KOPT-K1 (cell line): ENCODE data around the gene FNDC3B.

Source experiments
- H3K27ac ChIP-seq: fragments of 200-600 bp; sonication (generic); 2 replicates; pipeline ENCODE4 v1.5.1; 2016; ENCODE audit warnings: antibody characterized with exemption, mild to moderate bottlenecking, low read depth, low read length; ENCODE audit not compliant: poor library complexity, severe bottlenecking
- H3K36me3 ChIP-seq: fragments of 200-600 bp; sonication (generic); 2 replicates; pipeline ENCODE4 v1.5.1; 2017; ENCODE audit warnings: antibody characterized with exemption, mild to moderate bottlenecking, low read length, moderate library complexity; ENCODE audit not compliant: insufficient read depth
- H3K9me3 ChIP-seq: fragments of 200-600 bp; sonication (generic); 2 replicates; pipeline ENCODE4 v1.5.1; 2017; ENCODE audit warnings: antibody characterized with exemption, low read length, mild to moderate bottlenecking; ENCODE audit not compliant: insufficient read depth, poor library complexity, severe bottlenecking

Gene FNDC3B

GRCh38 chr3:172057059-172057458 lies 17.7 kb downstream of the FNDC3B start:
- H3K36me3 ChIP-seq = no peaks in the 10 kb centered on the region
- no peak overlapping the region for H3K27ac ChIP-seq

GRCh38 chr3:172057624-172058327 lies 18.4 kb downstream of the FNDC3B start:
- H3K9me3 ChIP-seq = no peaks in the 10 kb centered on the region
- no peak overlapping the region for H3K27ac ChIP-seq
- no peaks in the 10 kb centered on the region for H3K36me3 ChIP-seq

More at GRCh38 chr3:172057059-172057458, 17.7 kb downstream of the FNDC3B start:
- H3K9me3 ChIP-seq = no peaks in the 10 kb centered on the region

GRCh38 chr3:172059532-172059931 lies 20.2 kb downstream of the FNDC3B start:
- Histone ChIP-seq H3K9me3 (no peaks in the 10 kb centered on the region), H3K27ac (no peak overlapping the region), H3K36me3 (no peaks in the 10 kb centered on the region)

- H3K36me3 ChIP-seq = no peaks in the 10 kb centered on the region
- H3K27ac ChIP-seq = no peak overlapping the region
- no peaks in the 10 kb centered on the region for H3K9me3 ChIP-seq
Measured at GRCh38 chr3:172060234-172060633, 20.9 kb downstream of the FNDC3B start.

GRCh38 chr3:172061724-172062184 lies 22.4 kb downstream of the FNDC3B start:
- Histone ChIP-seq H3K9me3 (no peaks in the 10 kb centered on the region), H3K36me3 (no peaks in the 10 kb centered on the region), H3K27ac (no peak overlapping the region)

- no peaks in the 10 kb centered on the region for H3K9me3 ChIP-seq
- no peaks in the 10 kb centered on the region for H3K36me3 ChIP-seq
- no peak overlapping the region for H3K27ac ChIP-seq
Measured at GRCh38 chr3:172062761-172063160, 23.4 kb downstream of the FNDC3B start.

GRCh38 chr3:172063456-172064432 lies 24.4 kb downstream of the FNDC3B start:
- no peaks in the 10 kb centered on the region for H3K36me3 ChIP-seq
- no peak overlapping the region for H3K27ac ChIP-seq
- H3K9me3 ChIP-seq = no peaks in the 10 kb centered on the region

- no peak overlapping the region for H3K27ac ChIP-seq
Measured at GRCh38 chr3:172065527-172065926, 26.1 kb downstream of the FNDC3B start.

GRCh38 chr3:172065967-172066762 lies 26.8 kb downstream of the FNDC3B start:
- H3K27ac ChIP-seq = no peak overlapping the region
- no peaks in the 10 kb centered on the region for H3K9me3 ChIP-seq
- no peaks in the 10 kb centered on the region for H3K36me3 ChIP-seq

More at GRCh38 chr3:172065527-172065926, 26.1 kb downstream of the FNDC3B start:
- Histone ChIP-seq H3K9me3 (no peaks in the 10 kb centered on the region), H3K36me3 (no peaks in the 10 kb centered on the region)

GRCh38 chr3:172066880-172067796 lies 27.8 kb downstream of the FNDC3B start:
- H3K27ac ChIP-seq = no peak overlapping the region
- H3K36me3 ChIP-seq = no peaks in the 10 kb centered on the region
- no peaks in the 10 kb centered on the region for H3K9me3 ChIP-seq

- Histone ChIP-seq H3K36me3 (no peaks in the 10 kb centered on the region), H3K9me3 (no peaks in the 10 kb centered on the region), H3K27ac (no peak overlapping the region)
Measured at GRCh38 chr3:172067837-172068440, 28.6 kb downstream of the FNDC3B start.

GRCh38 chr3:172068977-172069376 lies 29.6 kb downstream of the FNDC3B start:
- H3K9me3 ChIP-seq = no peaks in the 10 kb centered on the region
- H3K27ac ChIP-seq = no peak overlapping the region
- H3K36me3 ChIP-seq = no peaks in the 10 kb centered on the region

- H3K36me3 ChIP-seq = no peaks in the 10 kb centered on the region
- no peaks in the 10 kb centered on the region for H3K9me3 ChIP-seq
- H3K27ac ChIP-seq = no peak overlapping the region
Measured at GRCh38 chr3:172069478-172069877, 30.1 kb downstream of the FNDC3B start.
